Right cardiac atrium (tissue), 5 donors: ENCODE measurements around the gene PLAAT5. TPM values are rescaled to one million over a fixed set of nuclear protein-coding genes. Genes with fewer than 3 reads are reported as not detected.
"Not testable (repeated sequence)": the region's sequence is repeated elsewhere in the genome, so short reads cannot be mapped to it uniquely, and the experiment has no call there.

Experiments used
- ATAC-seq, 2 donors: fragments of 200-7000 bp; cut with Tn5 transposase; one replicate each; pipeline versions ENCODE4 v1.8.0 to v1.9.1; 2020; ENCODE audit warnings: moderate library complexity in 2 of 2, mild to moderate bottlenecking in 1 of 2
- DNase-seq, 3 donors: peaks; one replicate each; pipeline ENCODE4 v3.0.0-alpha.2; 2020
- H3K27ac ChIP-seq: one replicate; pipeline ENCODE4 v1.5.1; 2013; ENCODE audit warnings: mild to moderate bottlenecking, low read length, control low read depth, moderate library complexity
- H3K27me3 ChIP-seq: one replicate; pipeline ENCODE4 v1.6.1; 2013; ENCODE audit not compliant: control insufficient read depth, insufficient read depth
- H3K4me1 ChIP-seq: one replicate; pipeline ENCODE4 v1.6.1; 2013; ENCODE audit warnings: low read length; ENCODE audit not compliant: control insufficient read depth, insufficient read depth
- H3K4me3 ChIP-seq: one replicate; pipeline ENCODE4 v1.5.1; 2013; ENCODE audit warnings: low read length, control low read depth
- H3K9me3 ChIP-seq: one replicate; pipeline ENCODE4 v1.6.1; 2013; ENCODE audit warnings: low read length; ENCODE audit not compliant: control insufficient read depth
- WGBS: extraction: QIAGEN DNeasy Blood & Tissue Kit; methylation state at CpG from one replicate; pipeline ENCODE4 v1.1.7; 2013; 5-methylcytosine and 5-hydroxymethylcytosine counted together
- intact Hi-C, 4 donors: fragments of 100-400 bp; cut with DNase I; formaldehyde crosslinking; loops; one replicate each; pipeline versions ENCODE4 v1.11.0 to v1.14.0; 2022 to 2023
- polyA plus RNA-seq: library from polyadenylated mRNA; stranded (reverse); fragments of 200-250 nt; gene quantifications from one replicate; pipeline ENCODE4 v1.2.3, GENCODE V29; 2013
- total RNA-seq, 4 donors: library from RNA; stranded (reverse); fragmentation: NEBNext Ultra II Directional; extraction: Animal tissue kit (Norgen Biotek cat#: 25700); gene quantifications; one replicate each; pipeline ENCODE4 v1.2.1, GENCODE V29; 2021
- donor health status: healthy with polysubstance abuse.
- donor health status: DM: no; HTN: yes; CAD: no.
- donor health status: DM: no; HTN: no; CAD: no.
- donor health status: DM: no; HTN: yes; CAD: no; lungs with severe emphysema.
- donor health status: DM: yes; HTN: yes; CAD: no.

PLAAT5 gene
- total and polyA plus RNA-seq, 5 donors, result 2.9 to 5.2 (median 4.3) TPM

- H3K4me3 ChIP-seq, intact Hi-C loops, H3K4me1 ChIP-seq, H3K27me3 ChIP-seq, DNase-seq, H3K27ac ChIP-seq, H3K9me3 ChIP-seq, ATAC-seq: not testable (repeated sequence)
- whole genome bisulfite sequencing, result 15% methylated on average over 4 of the region's 4 CpGs
These were observed 55.1 kb downstream of the PLAAT5 start for GRCh38 chr11:63435831-63436230.

GRCh38 chr11:63435351-63435750 is 55.6 kb downstream of the PLAAT5 start:
- H3K27ac ChIP-seq, DNase-seq, H3K27me3 ChIP-seq, H3K4me3 ChIP-seq, intact Hi-C loops, ATAC-seq, H3K9me3 ChIP-seq, H3K4me1 ChIP-seq: not testable (repeated sequence)
- 74% methylated on average over 22 of the region's 22 CpGs for WGBS

- intact Hi-C loops, H3K27me3 ChIP-seq, H3K27ac ChIP-seq, ATAC-seq, H3K4me1 ChIP-seq, H3K9me3 ChIP-seq, H3K4me3 ChIP-seq: not testable (repeated sequence)
- WGBS, result 68% methylated on average over 2 of the region's 2 CpGs
- DNase-seq, result peak in 1 of 3 donors; percentile 23
These were observed 60.2 kb downstream of the PLAAT5 start for GRCh38 chr11:63430731-63431130.

GRCh38 chr11:63427971-63428508 is 62.9 kb downstream of the PLAAT5 start:
- Histone ChIP-seq H3K9me3 (no peaks in the 10 kb centered on the region), H3K27ac (no peak overlapping the region), H3K4me1 (no peaks in the 10 kb centered on the region), H3K27me3 (no peaks in the 10 kb centered on the region), H3K4me3 (no peak overlapping the region)
- intact Hi-C loops, result no loop called here
- no peak for ATAC-seq
- WGBS, result 83% methylated on average over 2 of the region's 2 CpGs
- DNase-seq, result peak in 2 of 3 donors; percentile 18 to 21

GRCh38 chr11:63417174-63417852 is 73.7 kb downstream of the PLAAT5 start:
- intact Hi-C loops, result no loop called here
- WGBS, result 85% methylated on average over 2 of the region's 2 CpGs
- H3K4me3 ChIP-seq, result no peak overlapping the region
- H3K27ac ChIP-seq, result no peak overlapping the region
- H3K4me1 ChIP-seq, result no peaks in the 10 kb centered on the region
- ATAC-seq, result no peak
- H3K27me3 ChIP-seq, result no peaks in the 10 kb centered on the region
- no peak for DNase-seq
- H3K9me3 ChIP-seq, result no peaks in the 10 kb centered on the region

Other genes with a start within 250 kb of the PLAAT5 start
- not detected for gene SLC22A25, start 247.6 kb downstream of the PLAAT5 start, total RNA-seq
- gene SLC22A25, start 247.6 kb downstream of the PLAAT5 start, polyA plus RNA-seq, result not detected
- gene SLC22A9, start 121.4 kb downstream of the PLAAT5 start, total RNA-seq, result not detected
- gene SLC22A9, start 121.4 kb downstream of the PLAAT5 start, polyA plus RNA-seq, result not detected
- 1 to 10 TPM in 1 of 4 donors, under 1 TPM in 2, not detected in 1; 0.40 to 3.8 (median 0.44) TPM for gene LGALS12, start 14.9 kb upstream of the PLAAT5 start, total RNA-seq
- gene LGALS12, start 14.9 kb upstream of the PLAAT5 start, polyA plus RNA-seq, result 7.3 TPM
- gene PLAAT4, start 45.6 kb upstream of the PLAAT5 start, total RNA-seq, result 10 to 100 TPM in 3 of 4 donors, 1 to 10 TPM in 1; 8.0 to 17.9 (median 13.3) TPM
- gene PLAAT4, start 45.6 kb upstream of the PLAAT5 start, polyA plus RNA-seq, result 14.0 TPM
- under 1 TPM in 1 of 4 donors, not detected in 3; 0.31 TPM for gene PLAAT2, start 72.2 kb upstream of the PLAAT5 start, total RNA-seq
- 0.66 TPM for gene PLAAT2, start 72.2 kb upstream of the PLAAT5 start, polyA plus RNA-seq
- 100 to 1,000 TPM; 110 to 142 (median 125) TPM for gene PLAAT3, start 123.3 kb upstream of the PLAAT5 start, total RNA-seq
- 158 TPM for gene PLAAT3, start 123.3 kb upstream of the PLAAT5 start, polyA plus RNA-seq
- gene ATL3, start 180.2 kb upstream of the PLAAT5 start, total RNA-seq, result 10 to 100 TPM; 14.6 to 32.9 (median 23.1) TPM
- 6.9 TPM for gene ATL3, start 180.2 kb upstream of the PLAAT5 start, polyA plus RNA-seq
- 10 to 100 TPM; 50.1 to 67.6 (median 62.1) TPM for gene RTN3, start 190.3 kb upstream of the PLAAT5 start, total RNA-seq
- 58.4 TPM for gene RTN3, start 190.3 kb upstream of the PLAAT5 start, polyA plus RNA-seq